NCI-H748 (cell line): ENCODE results near the gene SSBP2.
"Not testable (repeated sequence)": the region's sequence is repeated elsewhere in the genome, so short reads cannot be mapped to it uniquely, and the experiment has no call there.

Experiments
- DNase-seq: peaks from one replicate; lab custom pipeline; 2025; ENCODE audit not compliant: unreplicated experiment; lab: John Stamatoyannopoulos, UW

SSBP2 gene

DNA sequence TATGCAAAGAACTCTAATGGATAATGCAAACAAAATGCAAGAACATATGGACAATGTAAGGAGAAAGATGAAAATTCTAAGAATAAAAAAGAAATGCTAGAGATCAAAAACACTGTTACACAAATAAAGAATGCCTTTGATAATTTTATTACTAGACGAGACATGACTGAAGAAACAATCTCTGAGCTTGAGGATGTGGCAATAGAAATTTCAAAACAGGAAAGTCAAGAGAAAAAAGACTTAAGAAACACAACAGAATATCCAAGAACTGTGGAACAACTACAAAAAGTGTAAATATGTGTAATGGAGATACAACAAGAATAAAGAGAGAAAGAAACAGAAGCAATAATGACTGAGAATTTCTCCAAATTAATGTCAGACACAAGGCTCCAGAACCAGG lies 216.5 kb downstream of the SSBP2 start:
- no peak for DNase-seq

DNA sequence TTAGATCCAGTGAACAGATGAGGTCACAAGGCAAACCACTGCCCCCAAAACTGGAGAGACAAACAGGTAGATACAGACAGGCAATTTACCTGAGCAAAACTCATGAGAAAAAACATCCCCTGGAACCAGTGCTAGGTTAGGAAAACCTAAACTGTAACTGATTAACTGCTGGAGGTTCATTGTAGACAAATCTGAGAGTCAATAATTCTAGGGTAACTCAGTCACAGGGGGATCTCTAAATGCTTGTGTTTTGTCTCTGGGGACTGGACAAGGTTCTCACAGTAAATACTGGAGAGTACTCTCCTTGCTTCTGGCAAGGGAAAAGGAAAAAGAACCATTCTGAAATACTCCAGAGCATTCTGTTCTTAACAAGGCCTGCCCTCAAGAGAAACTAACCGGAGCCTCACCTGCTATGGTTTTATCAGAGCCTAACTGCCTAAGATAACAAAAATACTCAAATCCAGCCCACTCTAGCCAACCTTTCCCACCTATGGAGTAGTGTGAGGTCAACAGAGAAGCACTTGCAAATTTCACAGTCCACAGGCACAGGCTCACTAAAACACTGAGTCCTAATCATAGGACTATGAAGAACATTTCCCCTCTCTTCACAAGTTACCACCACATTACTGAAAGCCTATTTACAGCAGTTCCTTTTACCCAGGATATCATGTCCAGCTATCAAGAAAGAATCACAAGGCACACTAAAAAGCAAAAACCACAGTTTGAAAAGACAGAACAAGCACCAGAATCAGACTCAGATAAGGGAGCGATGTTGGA lies 217.1 kb downstream of the SSBP2 start:
- no peak for DNase-seq

GRCh38 chr5:81530919-81531318 lies 220.0 kb downstream of the SSBP2 start:
- no peak for DNase-seq

GRCh38 chr5:81525690-81526089 lies 225.2 kb downstream of the SSBP2 start:
- DNase-seq = no peak

DNA sequence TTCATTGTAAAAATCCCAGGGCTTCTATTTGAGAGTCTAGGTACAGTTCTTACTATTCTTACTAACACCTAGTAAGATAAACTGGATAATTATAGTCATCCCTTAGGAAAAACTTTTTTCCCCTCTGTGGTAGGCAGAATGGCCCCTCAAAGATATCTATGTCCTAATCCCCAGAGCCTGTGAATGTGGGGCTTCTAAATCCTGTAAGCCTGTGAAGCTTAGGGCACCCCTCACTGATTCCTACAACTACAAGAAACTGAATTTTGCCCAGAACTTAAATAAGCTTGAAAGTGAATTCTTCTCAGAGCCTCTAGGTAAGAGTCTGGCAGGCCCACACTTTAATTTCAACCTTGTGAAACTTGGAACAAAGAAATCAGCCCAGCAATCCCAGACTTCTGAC lies 226.9 kb downstream of the SSBP2 start:
- no peak for DNase-seq

- DNase-seq = no peak
Measured at GRCh38 chr5:81522571-81522970, 228.3 kb downstream of the SSBP2 start.

DNA sequence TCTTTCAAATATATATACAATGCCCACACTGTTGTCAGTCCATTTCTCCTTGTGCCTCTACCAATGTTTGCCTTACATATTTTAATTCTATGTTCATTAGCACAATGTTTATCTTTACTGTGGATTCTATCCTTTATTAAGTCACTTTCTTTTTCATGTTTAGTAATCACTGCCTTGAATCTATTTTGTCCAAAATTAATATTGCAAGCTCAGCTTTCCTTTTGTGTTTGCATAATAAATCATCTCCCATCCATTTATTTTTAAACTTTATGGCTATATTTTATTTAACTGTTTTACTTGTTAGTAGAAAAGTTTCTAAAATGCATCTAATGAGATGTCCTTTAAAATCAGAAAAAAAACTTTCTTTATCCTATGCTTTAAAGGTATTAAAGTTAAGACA lies 230.1 kb downstream of the SSBP2 start:
- DNase-seq = no peak

DNA sequence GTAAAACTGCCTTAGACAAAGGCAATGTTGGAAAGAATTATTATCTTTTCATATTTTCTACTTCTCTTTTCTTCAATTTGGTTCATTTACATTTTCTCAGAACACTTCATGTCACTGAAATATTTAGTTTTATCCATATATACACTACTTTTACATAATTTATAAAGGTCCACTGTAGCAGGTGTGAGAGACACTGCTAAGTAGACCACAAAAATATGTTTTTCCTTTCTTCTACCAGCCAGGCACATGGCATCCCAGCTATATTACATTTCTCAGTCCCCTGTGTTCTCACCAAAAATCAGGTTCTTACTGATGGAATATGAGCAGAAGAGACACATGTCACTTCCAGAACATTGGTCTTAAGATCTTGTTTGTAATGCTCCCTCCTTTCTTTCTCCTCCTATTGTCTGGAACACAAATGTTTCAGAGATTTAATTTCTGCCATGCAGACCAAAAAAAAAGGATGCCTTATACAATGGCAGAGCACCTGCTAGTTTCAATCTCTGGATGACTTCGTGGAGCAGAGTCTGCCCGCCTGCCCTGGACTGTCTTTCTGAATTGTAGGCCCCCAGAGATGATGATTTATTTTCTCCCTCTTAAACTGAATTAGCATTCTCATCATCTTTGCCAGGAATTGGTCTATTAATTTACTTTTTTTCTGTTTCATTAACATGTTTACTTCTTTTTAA lies 231.5 kb downstream of the SSBP2 start:
- DNase-seq = no peak

DNA sequence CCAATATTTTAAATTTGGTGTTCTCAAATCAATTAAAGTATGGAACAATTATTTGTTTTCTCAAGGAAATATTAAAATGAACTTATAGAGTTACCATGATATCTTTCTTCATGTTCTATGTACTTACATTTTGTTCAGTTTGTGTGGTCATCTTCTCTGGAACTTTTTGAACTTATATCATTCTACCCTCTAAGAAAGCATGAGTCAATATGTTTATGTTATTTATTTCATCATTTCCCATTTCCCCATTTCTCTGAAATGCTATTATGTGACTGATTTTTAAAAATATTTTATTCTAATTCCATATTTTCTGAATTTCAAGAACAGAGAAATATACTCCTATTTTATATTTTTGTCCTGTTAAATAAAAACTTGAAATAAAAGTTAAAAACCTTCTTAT lies 233.4 kb downstream of the SSBP2 start:
- no peak for DNase-seq

DNA sequence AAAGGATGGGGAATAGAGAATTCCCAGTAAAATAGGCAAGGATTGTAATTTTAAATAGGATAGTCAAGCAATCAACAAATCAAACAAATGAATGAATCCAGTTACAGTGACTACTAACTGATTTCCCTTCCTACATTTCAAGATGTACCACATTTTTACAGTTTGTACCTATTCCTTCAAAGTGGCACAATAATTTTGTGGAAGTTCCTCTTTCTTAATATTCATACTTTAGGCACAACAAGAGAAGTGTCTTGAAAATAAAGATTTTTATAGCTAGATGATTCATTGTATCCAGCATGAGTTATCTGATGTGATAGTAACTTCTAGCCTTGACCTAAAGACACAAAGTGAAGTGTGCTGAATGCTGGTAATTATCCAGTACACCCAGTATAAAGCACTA lies 234.8 kb downstream of the SSBP2 start:
- DNase-seq = no peak

- peak; percentile 20 for DNase-seq
Measured at GRCh38 chr5:81513982-81514381, 236.9 kb downstream of the SSBP2 start.

DNA sequence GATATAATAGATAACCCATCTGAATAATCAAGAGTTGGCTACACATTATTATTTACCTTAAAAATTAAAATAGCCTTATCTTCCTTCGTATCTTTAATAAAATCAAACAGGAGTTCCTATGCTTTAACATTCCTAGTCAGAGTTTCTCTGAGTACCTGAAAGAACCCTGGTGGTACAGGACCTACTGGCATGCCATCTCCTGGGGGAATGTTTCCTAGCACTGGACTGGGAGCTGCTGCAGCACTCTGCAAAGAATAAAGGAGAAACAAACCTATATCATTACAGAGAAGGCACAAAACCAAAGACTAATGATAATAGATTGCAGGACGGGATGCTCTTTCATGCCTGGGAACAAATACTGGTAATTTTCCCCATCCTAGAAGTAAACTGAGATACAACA lies 237.4 kb downstream of the SSBP2 start:
- DNase-seq = no peak

GRCh38 chr5:81506900-81507588 lies 243.9 kb downstream of the SSBP2 start:
- peak; percentile 77 for DNase-seq

GRCh38 chr5:81506378-81506777 lies 244.5 kb downstream of the SSBP2 start:
- no peak for DNase-seq

- DNase-seq = no peak
Measured at GRCh38 chr5:81505672-81506071, 245.2 kb downstream of the SSBP2 start.

- DNase-seq = not testable (repeated sequence)
Measured at GRCh38 chr5:81503602-81504001, 247.3 kb downstream of the SSBP2 start.

- no peak for DNase-seq
Measured at GRCh38 chr5:81495286-81495685, 255.6 kb downstream of the SSBP2 start.

DNA sequence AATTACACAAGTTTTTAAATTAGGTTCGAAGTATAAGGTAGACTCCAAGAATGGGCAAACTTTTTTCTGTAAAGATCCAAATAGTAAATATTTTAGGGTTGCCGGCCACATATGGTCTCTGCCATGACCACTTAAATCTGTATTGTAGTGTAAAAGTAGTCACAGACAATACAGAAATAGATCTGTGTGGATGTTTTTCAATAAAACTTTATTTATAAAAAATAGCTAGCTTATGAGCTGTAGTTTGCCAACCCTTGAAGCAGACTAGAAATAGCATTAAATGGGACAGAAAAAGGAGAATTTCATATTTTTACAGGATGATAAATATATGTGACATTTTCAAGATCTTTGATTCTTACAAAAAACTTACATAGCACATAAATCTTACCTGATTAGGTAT lies 262.0 kb downstream of the SSBP2 start:
- DNase-seq = no peak

- DNase-seq = no peak
Measured at GRCh38 chr5:81486711-81487110, 264.2 kb downstream of the SSBP2 start.

- no peak for DNase-seq
Measured at GRCh38 chr5:81482595-81482994, 268.3 kb downstream of the SSBP2 start.

DNA sequence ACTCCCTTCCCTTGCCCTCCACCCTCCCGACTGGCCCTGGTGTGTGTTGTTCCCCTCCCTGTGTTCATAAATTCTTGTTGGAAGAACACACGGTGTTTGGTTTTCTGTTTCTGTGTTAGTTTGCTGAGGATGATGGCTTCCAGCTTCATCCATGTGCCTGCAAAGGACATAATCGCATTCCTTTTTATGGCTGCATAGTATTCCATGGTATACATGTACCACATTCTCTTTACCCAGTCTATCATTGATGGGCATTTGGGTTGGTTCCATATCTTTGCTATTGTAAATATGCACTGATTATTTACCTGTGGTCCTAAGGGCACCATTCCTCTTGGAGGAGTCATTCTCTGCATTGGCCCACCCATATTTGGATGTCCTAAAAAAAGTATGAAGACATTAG lies 277.5 kb downstream of the SSBP2 start:
- not testable (repeated sequence) for DNase-seq

DNA sequence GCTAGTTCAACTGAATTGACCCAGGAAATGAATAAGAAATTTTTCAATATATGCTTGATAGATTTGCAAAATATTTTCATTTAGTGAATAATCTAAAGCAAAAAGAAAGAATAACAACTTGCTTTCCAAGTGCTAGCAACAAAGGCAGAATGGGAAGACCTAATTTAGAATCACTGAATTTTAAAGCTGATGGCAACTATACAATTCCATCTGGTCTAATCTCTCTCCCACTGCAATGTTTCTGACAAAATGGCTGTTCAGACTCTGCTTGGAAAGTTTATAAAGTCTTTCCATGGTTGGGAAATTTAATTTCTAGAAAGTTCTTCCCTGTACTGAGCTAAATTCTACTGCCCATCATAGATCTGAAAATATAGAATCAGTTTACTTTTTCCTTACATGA lies 281.2 kb downstream of the SSBP2 start:
- no peak for DNase-seq
